Ramos (cell line): ENCODE data around the gene MRC1.
"Not testable (repeated sequence)": the region's sequence is repeated elsewhere in the genome, so short reads cannot be mapped to it uniquely, and the experiment has no call there.

Experiments used
- in situ Hi-C: fragments of 300-500 bp; cut with MboI; formaldehyde crosslinking; loops from one replicate; pipeline ENCODE4 v1.14.3; 2022; ENCODE audit warnings: low sequenced_read_pairs; ENCODE audit not compliant: unreplicated experiment

The MRC1 gene

DNA sequence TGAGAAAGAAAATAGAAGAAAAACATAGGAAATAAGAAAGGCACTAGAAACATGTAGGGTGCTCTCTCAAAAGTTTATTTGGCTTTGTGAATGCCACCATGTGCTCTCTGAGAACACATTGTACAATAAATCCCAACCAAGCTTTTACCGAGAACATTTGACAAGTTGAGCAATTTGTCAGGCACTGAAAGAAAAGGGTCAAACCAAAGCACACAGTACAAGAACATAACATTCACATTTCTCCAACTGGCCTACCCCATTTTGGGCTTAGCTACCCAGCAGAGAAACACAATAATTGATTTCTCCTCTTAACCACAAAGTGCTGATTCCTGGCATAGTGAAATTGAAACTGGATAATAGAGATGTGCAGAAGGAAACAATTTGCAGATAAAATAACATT lies 73.4 kb downstream of the MRC1 start:
- in situ Hi-C loops = no loop called here

GRCh38 chr10:17883621-17884020 lies 74.5 kb downstream of the MRC1 start:
- in situ Hi-C loops = no loop called here

DNA sequence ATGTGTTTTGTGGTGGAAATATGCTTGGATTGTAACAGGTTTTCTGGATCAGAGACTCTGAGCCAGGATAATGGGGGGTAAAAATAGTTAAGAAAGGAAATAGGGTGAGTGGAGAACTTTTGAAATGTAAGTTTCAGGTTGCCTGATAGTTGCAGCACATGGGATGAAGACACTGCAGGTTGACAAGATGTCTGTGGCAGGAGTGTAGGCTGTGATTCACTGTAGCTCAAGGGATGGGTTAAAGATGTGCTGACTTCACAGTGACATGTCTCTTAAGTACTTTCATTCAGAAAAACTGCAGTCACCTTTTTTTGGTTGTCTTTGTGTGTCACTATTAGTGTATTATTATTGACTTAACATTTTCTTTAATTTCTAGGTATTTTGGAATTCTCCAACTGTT lies 79.0 kb downstream of the MRC1 start:
- in situ Hi-C loops = no loop called here

GRCh38 chr10:17891435-17891834 lies 82.3 kb downstream of the MRC1 start:
- in situ Hi-C loops = no loop called here

- in situ Hi-C loops = loop anchor here (10.0 kb wide), 1 partner anchor 200 kb away; no protein-coding TSS in a partner anchor
Measured at GRCh38 chr10:17904564-17904963, 95.4 kb downstream of the MRC1 start.

DNA sequence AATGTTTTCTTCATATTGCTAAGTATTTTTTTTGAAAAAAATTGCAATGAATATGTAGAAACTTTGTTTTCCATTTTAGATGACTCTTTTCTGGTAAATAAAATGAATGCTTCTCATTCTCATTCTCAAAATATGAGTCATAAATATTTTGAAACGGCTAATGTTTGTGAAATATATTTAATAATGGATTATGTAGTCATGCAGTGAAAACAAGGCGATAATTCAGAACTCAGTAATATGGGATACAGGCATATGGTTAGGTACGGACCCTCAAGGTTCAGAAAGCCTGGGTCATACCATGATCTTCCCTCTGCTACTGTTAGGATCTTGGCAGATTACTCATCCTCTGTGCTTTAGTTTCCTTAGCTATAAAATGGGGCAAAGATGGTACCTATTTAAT lies 96.3 kb downstream of the MRC1 start:
- in situ Hi-C loops = loop anchor here (10.0 kb wide), 1 partner anchor 199 kb away; no protein-coding TSS in a partner anchor

DNA sequence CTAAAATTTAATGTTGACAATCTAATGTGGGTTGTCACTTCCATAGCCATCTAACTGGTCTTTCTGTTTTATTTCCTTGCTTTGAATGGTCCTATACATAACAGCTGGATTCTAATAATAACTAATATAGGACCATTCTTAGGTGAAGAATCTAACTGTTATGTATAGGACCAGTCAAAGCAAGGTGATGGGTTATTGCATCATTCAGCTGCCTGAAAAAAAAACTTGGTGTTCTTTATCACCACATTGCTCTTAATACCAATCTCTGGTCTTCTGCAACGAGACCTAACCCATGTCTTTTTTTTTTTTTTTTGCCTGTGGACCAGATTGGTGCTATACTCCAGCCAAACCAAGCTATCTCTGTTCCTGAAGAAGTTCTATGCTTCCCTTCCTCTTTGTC lies 96.9 kb downstream of the MRC1 start:
- in situ Hi-C loops = loop anchor here (10.0 kb wide), 1 partner anchor 199 kb away; no protein-coding TSS in a partner anchor

DNA sequence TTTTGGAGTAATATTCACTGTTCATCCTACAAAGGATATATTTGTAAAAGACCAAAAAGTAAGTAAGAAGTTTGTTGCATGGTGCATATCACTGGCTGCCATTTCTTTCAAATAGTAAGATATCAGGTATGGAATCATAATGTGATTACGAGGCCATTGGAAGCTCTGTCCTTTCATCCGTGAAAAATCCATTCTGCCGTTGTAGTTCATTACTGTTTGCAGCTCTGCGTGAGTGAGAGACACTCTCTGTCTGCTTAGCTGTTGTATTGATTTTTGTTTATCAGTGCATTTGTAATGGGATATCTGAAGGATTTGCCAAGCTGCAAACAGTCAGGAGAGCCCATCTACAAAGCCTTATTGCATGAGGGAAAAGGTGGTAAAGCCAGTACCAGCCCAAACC lies 98.5 kb downstream of the MRC1 start:
- in situ Hi-C loops = loop anchor here (10.0 kb wide), 1 partner anchor 197 kb away; no protein-coding TSS in a partner anchor

DNA sequence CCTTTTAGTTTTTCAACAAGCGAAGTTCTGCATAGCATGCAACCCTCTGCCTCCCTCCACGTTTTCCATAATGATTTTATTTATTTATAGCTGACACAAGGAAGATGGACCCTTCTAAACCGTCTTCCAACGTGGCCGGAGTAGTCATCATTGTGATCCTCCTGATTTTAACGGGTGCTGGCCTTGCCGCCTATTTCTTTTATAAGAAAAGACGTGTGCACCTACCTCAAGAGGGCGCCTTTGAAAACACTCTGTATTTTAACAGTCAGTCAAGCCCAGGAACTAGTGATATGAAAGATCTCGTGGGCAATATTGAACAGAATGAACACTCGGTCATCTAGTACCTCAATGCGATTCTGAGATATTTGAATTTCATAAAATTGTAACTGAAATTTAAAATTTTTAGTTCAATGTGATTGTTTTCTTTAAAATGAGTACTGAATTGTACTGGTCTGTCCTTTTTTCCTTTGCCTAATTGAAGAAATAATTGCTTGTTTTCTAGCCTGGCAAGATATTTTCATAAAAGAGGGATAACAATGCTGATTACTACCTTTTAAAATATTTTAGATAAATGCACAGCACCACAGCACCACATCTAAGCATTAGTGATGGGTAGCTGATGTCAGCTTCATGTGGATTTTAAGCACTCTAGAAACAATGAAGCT lies 101.1 kb downstream of the MRC1 start:
- in situ Hi-C loops = no loop called here

DNA sequence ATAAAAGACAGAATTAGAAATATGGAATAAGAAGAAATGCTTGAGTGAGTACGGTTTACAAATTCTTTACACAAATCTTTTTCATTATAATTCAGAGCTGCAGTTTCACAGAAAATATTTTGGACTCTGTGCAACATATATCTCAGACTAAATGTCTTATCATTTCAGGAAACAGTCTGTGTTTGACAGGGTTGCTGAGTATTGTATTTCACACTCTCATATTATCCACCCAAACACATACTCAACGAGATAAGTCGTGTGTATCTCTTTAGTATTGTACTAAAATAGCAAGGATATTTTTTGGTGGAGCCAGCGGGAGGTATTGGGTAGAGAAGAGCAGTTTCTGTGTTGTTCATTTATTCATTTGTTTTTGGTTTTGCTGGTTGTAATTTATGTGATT lies 103.6 kb downstream of the MRC1 start:
- in situ Hi-C loops = no loop called here

DNA sequence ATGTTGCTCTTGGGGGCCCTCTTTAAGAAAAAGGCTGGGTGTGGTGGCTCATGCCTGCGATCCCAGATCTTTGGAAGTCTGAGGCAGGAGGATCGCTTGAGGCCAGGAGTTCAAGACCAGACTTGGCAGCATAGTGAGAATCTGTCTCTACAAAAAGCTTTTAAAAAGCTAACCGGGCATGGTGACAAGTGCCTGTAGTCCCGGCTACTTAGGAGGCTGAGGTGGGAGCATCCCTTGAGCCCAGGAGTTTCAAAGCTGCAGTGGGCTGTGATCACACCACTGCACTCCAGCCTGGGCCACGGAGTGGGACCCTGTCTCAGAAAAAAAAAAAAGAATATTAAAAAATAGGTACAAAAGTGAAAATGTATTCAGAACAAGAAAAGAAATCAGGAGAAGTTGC lies 104.5 kb downstream of the MRC1 start:
- in situ Hi-C loops = no loop called here

- in situ Hi-C loops = no loop called here
Measured at GRCh38 chr10:17914169-17915045, 105.3 kb downstream of the MRC1 start.

DNA sequence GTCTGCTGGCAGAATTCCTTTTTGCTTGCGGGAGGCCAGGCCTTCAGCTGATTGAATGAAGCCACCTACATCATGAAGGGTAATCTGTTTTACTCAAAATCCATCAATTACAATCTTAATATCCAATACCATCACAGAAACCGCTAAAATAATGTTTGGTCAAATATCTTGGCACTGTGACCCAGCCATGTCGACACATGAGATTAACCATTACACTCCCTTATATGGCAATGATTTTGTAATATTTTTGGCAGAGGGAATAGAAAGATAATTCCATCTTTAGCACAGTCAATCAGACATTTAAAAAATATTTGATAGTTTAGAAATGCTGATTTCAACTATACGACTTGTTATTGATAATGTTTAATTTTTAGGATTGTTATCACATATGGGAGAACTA lies 106.0 kb downstream of the MRC1 start:
- in situ Hi-C loops = no loop called here

DNA sequence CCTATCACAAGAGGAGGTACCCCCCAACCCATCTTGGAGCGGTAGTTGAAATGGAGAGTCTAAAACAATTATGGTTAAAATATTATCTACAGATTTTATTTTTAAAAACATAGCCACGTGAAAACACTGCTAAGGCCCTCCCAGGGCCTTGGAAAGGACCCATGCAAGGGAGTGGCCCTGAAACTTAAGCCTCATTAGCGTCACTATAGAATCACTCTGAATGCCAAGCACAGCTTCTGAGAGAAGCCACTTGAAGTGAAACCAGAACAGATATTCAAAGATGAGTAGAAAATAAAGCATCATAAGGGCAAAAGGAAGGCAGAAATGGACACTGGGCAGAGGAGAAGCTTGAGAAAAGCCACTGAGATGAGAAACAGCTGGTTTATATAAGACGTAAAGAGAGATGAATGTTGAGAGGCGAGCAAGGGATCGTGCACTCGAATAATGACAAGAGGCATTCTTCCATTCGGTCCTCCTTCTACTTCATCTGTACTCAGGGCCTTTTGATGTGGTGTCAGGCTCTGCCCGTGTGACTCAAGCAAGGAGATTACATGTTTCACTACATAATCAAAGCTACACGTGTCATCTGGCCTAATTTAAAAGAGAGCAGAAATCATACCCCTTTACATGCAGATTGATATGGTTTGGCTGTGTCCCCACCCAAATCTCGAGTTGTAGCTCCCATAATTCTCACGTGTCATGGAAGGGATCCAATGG lies 109.2 kb downstream of the MRC1 start:
- in situ Hi-C loops = no loop called here

GRCh38 chr10:17921378-17921777 lies 112.2 kb downstream of the MRC1 start:
- in situ Hi-C loops = no loop called here

GRCh38 chr10:17923728-17924127 lies 114.6 kb downstream of the MRC1 start:
- in situ Hi-C loops = no loop called here

- in situ Hi-C loops = no loop called here
Measured at GRCh38 chr10:17943033-17943745, 134.0 kb downstream of the MRC1 start.

- in situ Hi-C loops = not testable (repeated sequence)
Measured at GRCh38 chr10:17950269-17950668, 141.1 kb downstream of the MRC1 start.

GRCh38 chr10:17950726-17951125 lies 141.6 kb downstream of the MRC1 start:
- in situ Hi-C loops = no loop called here

GRCh38 chr10:17951868-17952371 lies 142.8 kb downstream of the MRC1 start, which contains the start of gene SLC39A12:
SLC39A12 (plus strand) TSS chr10:17951918; CDS start chr10:17953277, 1,359 bp downstream.
- in situ Hi-C loops = no loop called here
